Measurements from ENCODE around the gene LETM1. TPM values are rescaled to one million over a fixed set of nuclear protein-coding genes. Genes with fewer than 3 reads are reported as not detected.
A peak's percentile ranks its signal among the peaks of the same experiment; 100 is the strongest.

LETM1 gene
- total and polyA plus RNA-seq, 8 donors: 5.3 to 255 (median 52.1) TPM

DNA sequence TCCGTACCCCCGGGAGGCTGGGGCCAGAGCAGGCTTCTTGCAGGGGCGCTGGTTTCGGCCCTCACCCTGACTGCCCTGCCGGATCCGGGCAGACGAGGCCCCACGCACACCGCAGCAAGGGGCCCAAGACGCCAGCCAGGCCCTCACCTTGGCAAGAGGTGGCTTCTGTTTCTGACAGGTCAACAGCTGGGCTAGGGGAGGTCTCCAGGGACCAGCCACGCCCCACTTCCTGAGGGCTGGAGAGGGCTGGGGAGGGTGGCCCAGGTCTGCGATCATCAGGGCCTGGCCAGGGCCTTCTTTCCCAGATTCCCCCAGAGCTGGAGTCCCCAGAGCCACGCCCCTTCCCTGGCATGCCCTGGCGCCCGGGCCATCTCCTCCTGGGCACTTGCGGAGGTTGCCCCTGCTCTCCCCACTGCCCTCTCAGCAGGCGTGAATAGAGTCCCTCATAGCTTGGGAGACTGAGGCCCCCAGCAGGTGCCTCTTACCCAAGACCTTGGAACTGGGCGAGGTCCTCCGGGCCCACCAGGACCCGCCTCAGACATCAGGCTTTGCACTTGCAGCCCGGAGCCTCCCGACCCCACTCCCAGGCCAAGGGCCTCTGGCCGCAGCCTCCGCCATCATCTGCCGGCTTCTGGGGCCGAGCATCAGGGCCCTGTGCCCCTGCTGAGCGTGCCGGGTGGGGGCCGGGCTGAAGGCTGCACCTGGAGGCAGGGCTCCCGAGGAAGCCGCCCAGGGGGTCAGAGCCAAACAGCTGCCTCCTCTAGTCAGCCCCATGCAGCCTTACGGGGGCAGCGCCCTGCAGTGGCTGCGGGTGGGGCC is 69.2 kb downstream of the LETM1 start:
- 70 to 88% (median 78%) methylated on average over 10 to 34 of the region's 34 CpGs for WGBS, 5 donors
- Histone ChIP-seq H3K27me3 (peaks cover 0 to 32% (median 0%) of the 10 kb centered on the region in 3 donors), H3K9me3 (no peaks in the 10 kb centered on the region), H3K4me3 (no peak overlapping the region), H3K27ac (no peak overlapping the region), H3K4me1 (peaks cover 0 to 11% (median 9%) of the 10 kb centered on the region in 4 donors), H3K36me3 (no peaks in the 10 kb centered on the region)
- TF ChIP-seq POLR2A (IDR thresholded peaks at IDR 0.05) (no peak), EP300 (IDR thresholded peaks at IDR 0.05) (no peak), POLR2AphosphoS5 (IDR thresholded peaks at IDR 0.05) (no peak)
- TF ChIP-seq, protein P1, sequence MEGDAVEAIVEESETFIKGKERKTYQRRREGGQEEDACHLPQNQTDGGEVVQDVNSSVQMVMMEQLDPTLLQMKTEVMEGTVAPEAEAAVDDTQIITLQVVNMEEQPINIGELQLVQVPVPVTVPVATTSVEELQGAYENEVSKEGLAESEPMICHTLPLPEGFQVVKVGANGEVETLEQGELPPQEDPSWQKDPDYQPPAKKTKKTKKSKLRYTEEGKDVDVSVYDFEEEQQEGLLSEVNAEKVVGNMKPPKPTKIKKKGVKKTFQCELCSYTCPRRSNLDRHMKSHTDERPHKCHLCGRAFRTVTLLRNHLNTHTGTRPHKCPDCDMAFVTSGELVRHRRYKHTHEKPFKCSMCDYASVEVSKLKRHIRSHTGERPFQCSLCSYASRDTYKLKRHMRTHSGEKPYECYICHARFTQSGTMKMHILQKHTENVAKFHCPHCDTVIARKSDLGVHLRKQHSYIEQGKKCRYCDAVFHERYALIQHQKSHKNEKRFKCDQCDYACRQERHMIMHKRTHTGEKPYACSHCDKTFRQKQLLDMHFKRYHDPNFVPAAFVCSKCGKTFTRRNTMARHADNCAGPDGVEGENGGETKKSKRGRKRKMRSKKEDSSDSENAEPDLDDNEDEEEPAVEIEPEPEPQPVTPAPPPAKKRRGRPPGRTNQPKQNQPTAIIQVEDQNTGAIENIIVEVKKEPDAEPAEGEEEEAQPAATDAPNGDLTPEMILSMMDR (IDR thresholded peaks at IDR 0.05): no peak
- DNase-seq: no peak
- intact Hi-C loops (cut with DNase I; ENCODE audit: low total_unique reads): no loop called here

DNA sequence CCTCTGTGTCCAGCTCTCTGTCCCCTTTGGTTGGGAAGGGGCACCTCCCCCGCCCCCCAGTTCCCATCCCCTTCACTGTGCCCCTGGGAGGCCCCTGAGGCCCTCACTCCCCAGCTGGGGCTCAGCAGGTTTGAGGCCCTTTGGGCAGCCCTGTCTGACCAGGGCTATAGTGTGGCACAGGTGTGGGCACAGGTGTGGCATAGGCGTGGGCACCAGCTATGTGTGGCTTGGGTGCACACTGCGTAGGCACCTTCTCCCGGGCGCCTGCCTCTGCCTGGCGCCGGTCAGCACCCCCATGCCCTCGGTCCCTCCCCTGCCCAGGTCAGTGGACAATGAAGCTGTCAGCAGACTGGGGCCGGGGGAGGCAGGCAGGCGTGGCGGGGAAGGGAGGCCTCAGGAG is 70.4 kb downstream of the LETM1 start:
- TF ChIP-seq, protein P1 (IDR thresholded peaks at IDR 0.05): no peak
- TF ChIP-seq POLR2A (IDR thresholded peaks at IDR 0.05) (no peak), POLR2AphosphoS5 (IDR thresholded peaks at IDR 0.05) (no peak), EP300 (IDR thresholded peaks at IDR 0.05) (no peak)
- intact Hi-C loops (cut with DNase I; ENCODE audit: low total_unique reads): no loop called here

DNA sequence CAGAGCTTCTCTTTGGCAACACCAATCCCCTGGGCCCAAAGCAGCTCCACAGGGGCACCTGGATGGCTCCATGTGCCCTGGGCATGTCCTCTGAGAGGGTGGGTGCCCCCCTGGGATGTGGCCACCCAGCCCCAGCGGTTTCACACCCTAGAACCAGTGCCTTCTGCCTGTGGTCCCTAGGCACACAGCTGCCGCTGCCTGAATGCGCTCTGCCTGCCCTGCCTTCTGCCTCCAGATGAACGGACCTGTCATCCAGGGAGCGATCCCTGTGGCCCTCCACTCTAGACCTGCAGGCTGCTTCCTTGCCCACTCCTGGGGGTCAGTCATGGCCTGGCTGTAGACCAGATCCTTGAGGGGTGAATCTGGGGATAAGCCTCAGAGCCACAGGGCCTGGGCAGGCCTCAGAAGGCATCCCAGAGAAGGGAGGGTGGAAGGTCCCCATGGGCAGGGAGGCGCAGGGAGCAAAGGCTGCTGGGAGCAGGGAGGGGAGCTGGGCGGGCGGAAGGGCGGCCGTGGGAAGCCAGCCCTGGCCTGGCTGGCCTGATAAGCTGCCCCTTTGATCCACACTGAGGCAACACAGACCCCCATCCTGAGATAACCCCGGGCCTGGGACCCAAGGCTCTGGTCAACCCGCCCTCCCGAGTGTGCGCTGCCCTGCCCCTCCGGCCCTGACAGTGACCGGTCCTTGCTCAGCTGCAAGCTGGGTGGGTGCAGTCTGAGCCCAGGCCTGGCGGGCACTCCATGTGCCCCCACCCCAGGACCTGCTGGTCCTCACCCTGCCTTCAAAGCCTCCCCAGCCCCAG is 71.0 kb downstream of the LETM1 start:
- intact Hi-C loops (cut with DNase I; ENCODE audit: low total_unique reads): no loop called here
- TF ChIP-seq POLR2A (IDR thresholded peaks at IDR 0.05) (no peak), EP300 (IDR thresholded peaks at IDR 0.05) (no peak), POLR2AphosphoS5 (IDR thresholded peaks at IDR 0.05) (no peak)
- TF ChIP-seq, protein P1 (IDR thresholded peaks at IDR 0.05): no peak

More for the DNA sequence above, 70.4 kb downstream of the LETM1 start:
- H3K36me3 ChIP-seq: no peaks in the 10 kb centered on the region
- DNase-seq: no peak
- H3K4me3 ChIP-seq: no peak overlapping the region
- no peaks in the 10 kb centered on the region for H3K9me3 ChIP-seq
- WGBS, 5 donors: 66 to 87% (median 69%) methylated on average over 2 to 11 of the region's 11 CpGs
- peaks cover 0 to 11% (median 9%) of the 10 kb centered on the region in 4 donors for H3K4me1 ChIP-seq
- H3K27me3 ChIP-seq: peaks cover 0 to 28% (median 0%) of the 10 kb centered on the region in 3 donors
- no peak overlapping the region for H3K27ac ChIP-seq

DNA sequence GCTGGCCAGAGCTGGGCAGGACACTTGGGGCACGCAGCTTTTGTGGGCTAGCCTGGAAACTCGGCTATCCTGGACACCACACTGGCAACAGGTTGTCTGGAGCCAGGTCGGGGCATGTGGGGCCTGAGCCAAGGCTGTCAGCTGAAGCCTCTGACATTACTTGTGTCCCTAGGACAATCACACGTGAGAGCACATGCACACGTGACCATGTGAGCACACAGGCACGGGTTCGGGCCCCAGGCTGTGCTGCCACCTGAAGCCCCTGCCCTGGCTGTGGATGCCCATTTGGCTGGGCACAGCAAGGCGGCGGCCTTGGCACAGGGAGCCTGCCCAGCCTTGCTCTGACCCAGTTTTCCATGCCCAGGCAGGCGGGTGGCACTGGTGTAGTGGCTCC is 71.6 kb downstream of the LETM1 start:
- Histone ChIP-seq H3K9me3 (no peaks in the 10 kb centered on the region), H3K27ac (no peak overlapping the region), H3K4me3 (no peak overlapping the region), H3K4me1 (peaks cover 0 to 11% (median 9%) of the 10 kb centered on the region in 4 donors), H3K36me3 (no peaks in the 10 kb centered on the region), H3K27me3 (peaks cover 0 to 26% (median 0%) of the 10 kb centered on the region in 3 donors)
- 57 to 77% (median 68%) methylated on average over 6 to 10 of the region's 10 CpGs for WGBS, 5 donors
- intact Hi-C loops (cut with DNase I; ENCODE audit: low total_unique reads): no loop called here
- TF ChIP-seq POLR2A (IDR thresholded peaks at IDR 0.05): no peak
- DNase-seq: no peak

More for the DNA sequence above, 71.0 kb downstream of the LETM1 start:
- Histone ChIP-seq H3K36me3 (no peaks in the 10 kb centered on the region), H3K27me3 (peaks cover 0 to 24% (median 0%) of the 10 kb centered on the region in 3 donors), H3K9me3 (no peaks in the 10 kb centered on the region), H3K4me3 (no peak overlapping the region), H3K4me1 (peaks cover 0 to 11% (median 9%) of the 10 kb centered on the region in 4 donors), H3K27ac (no peak overlapping the region)
- peak in 1 of 2 donors; percentile 84 for DNase-seq
- WGBS, 5 donors: 50 to 69% (median 52%) methylated on average over 12 to 17 of the region's 17 CpGs

All from stomach (tissue), 9 donors.